A549 (cell line): ENCODE measurements around the gene GRIK5. TPM values are rescaled to one million over a fixed set of nuclear protein-coding genes. Genes with fewer than 3 reads are reported as not detected.
A peak's percentile ranks its signal among the peaks of the same experiment; 100 is the strongest.

Source experiments
- ATAC-seq, 2 experiments: fragments of 200-7000 bp in 1 of 2; fragments of >200 bp in 1 of 2; cut with Nextera tagmentation in 1 of 2; cut with Tn5 transposase in 1 of 2; 3 replicates each; pipeline versions ENCODE4 v1.8.0 to v1.9.1; 2018 to 2020; ENCODE audit warnings: mild to moderate bottlenecking in 1 of 2, moderate library complexity in 1 of 2
- CTCF ChIA-PET: fragments of 300-600 bp; sonication (Branson Sonifier 250); formaldehyde crosslinking; extraction: SDS; loops from one replicate; lab custom pipeline; 2021; ENCODE audit warnings: antibody characterized with exemption, inconsistent platforms; lab: Yijun Ruan, JAX
- POLR2A ChIA-PET: fragments of 350-600 bp; formaldehyde crosslinking; extraction: SDS; loops from one replicate; lab custom pipeline; 2021; ENCODE audit warnings: antibody characterized with exemption, inconsistent platforms; lab: Yijun Ruan, JAX
- DNase-seq, 2 experiments: peaks; one replicate each; pipeline versions ENCODE4 v3.0.0 to v3.0.0-alpha.2; 2011 to 2016; ENCODE audit warnings: low read depth in 1 of 2, low spot score in 1 of 2
- FAIRE-seq: peaks from 2 replicates; lab custom pipeline; 2011; peaks lifted over from hg19 to GRCh38; lab: Jason Lieb, UNC
- H3K27ac ChIP-seq, 2 experiments: fragments of >200 bp; sonication (Bioruptor Twin); formaldehyde crosslinking; 3 replicates each; pipeline ENCODE4 v1.5.1; 2016 to 2017
- H3K4me1 ChIP-seq: fragments of >200 bp; sonication (Bioruptor Twin); formaldehyde crosslinking; 3 replicates; pipeline ENCODE4 v1.6.1; 2016
- H3K4me2 ChIP-seq: fragments of >200 bp; sonication (Bioruptor Twin); formaldehyde crosslinking; 3 replicates; pipeline ENCODE4 v1.6.1; 2016
- H3K4me3 ChIP-seq: fragments of >200 bp; sonication (Bioruptor Twin); formaldehyde crosslinking; 3 replicates; pipeline ENCODE4 v1.5.1; 2016
- H3K9me3 ChIP-seq: fragments of >200 bp; sonication (Bioruptor Twin); formaldehyde crosslinking; 3 replicates; pipeline ENCODE4 v1.6.1; 2016
- CBX2 ChIP-seq: fragments of 200-600 bp; sonication (generic); IDR thresholded peaks from 2 replicates; pipeline ENCODE4 v1.6.1; 2016; ENCODE audit warnings: low read depth, mild to moderate bottlenecking, borderline replicate concordance
- CEBPB ChIP-seq, 2 experiments: fragments of >200 bp in 1 of 2; sonication (Bioruptor Twin) in 1 of 2; formaldehyde crosslinking in 1 of 2; IDR thresholded peaks; 2 replicates each; pipeline ENCODE4 v1.6.1; 2012 to 2016
- ELK1 ChIP-seq: fragments of 150-350 bp; IDR thresholded peaks from 2 replicates; pipeline ENCODE4 v1.6.1; 2014; ENCODE audit warnings: low read depth, mild to moderate bottlenecking, low read length
- HMGXB4 ChIP-seq: fragments of 250-450 bp; sonication (Bioruptor Pico); IDR thresholded peaks from 2 replicates; pipeline ENCODE4 v1.5.0; 2021; ENCODE audit warnings: mild to moderate bottlenecking, moderate library complexity, borderline replicate concordance
- JUN ChIP-seq, 2 experiments: fragments of >200 bp; sonication (Bioruptor Twin); formaldehyde crosslinking; IDR thresholded peaks; 2 replicates in 1 of 2; 3 replicates in 1 of 2; pipeline ENCODE4 v1.6.1; 2016 to 2017
- JUNB ChIP-seq: fragments of >200 bp; sonication (Bioruptor Twin); formaldehyde crosslinking; IDR thresholded peaks from 2 replicates; pipeline ENCODE4 v1.6.1; 2016
- MAFK ChIP-seq: fragments of 450-650 bp; IDR thresholded peaks from 2 replicates; pipeline ENCODE4 v1.6.1; 2014; ENCODE audit not compliant: partially characterized antibody
- MYC ChIP-seq: IDR thresholded peaks from 2 replicates; pipeline ENCODE4 v1.6.1; 2012; ENCODE audit warnings: mild to moderate bottlenecking, inconsistent platforms, low read length, improper control_type of control experiment, borderline replicate concordance
- NPAS2 ChIP-seq: fragments of 250-450 bp; sonication (Bioruptor Pico); IDR thresholded peaks from 2 replicates; pipeline ENCODE4 v1.8.0; 2022; ENCODE audit warnings: mild to moderate bottlenecking, moderate library complexity, borderline replicate concordance
- NR3C1 ChIP-seq: fragments of >200 bp; sonication (Bioruptor Twin); formaldehyde crosslinking; IDR thresholded peaks from 3 replicates; pipeline ENCODE4 v1.6.1; 2017
- PHF8 ChIP-seq: fragments of 200-600 bp; sonication (generic); IDR thresholded peaks from 2 replicates; pipeline ENCODE4 v1.6.1; 2016; ENCODE audit warnings: low read depth, mild to moderate bottlenecking, antibody characterized with exemption, moderate library complexity, borderline replicate concordance
- POLR2A ChIP-seq: IDR thresholded peaks from 2 replicates; pipeline ENCODE4 v1.6.1; 2012; ENCODE audit warnings: mild to moderate bottlenecking, low read length
- RAD21 ChIP-seq, 2 experiments: fragments of >200 bp in 1 of 2; sonication (Bioruptor Twin) in 1 of 2; formaldehyde crosslinking in 1 of 2; IDR thresholded peaks in 1 of 2; conservative IDR thresholded peaks in 1 of 2; 2 replicates in 1 of 2; 3 replicates in 1 of 2; pipeline ENCODE4 v1.6.1; 2012 to 2018; ENCODE audit warnings: inconsistent platforms in 1 of 2
- RARB ChIP-seq: fragments of 250-450 bp; sonication (Bioruptor Pico); IDR thresholded peaks from 2 replicates; pipeline ENCODE4 v1.8.0; 2021; ENCODE audit warnings: mild to moderate bottlenecking, moderate library complexity
- RCOR1 ChIP-seq: fragments of 150-350 bp; IDR thresholded peaks from 2 replicates; pipeline ENCODE4 v1.6.1; 2014; ENCODE audit warnings: antibody characterized with exemption, low read length, low read depth
- RFX5 ChIP-seq: fragments of 450-650 bp; IDR thresholded peaks from 2 replicates; pipeline ENCODE4 v1.7.1; 2014; ENCODE audit warnings: antibody characterized with exemption, mild to moderate bottlenecking, moderate library complexity
- RNF2 ChIP-seq: fragments of 200-600 bp; sonication (generic); IDR thresholded peaks from 2 replicates; pipeline ENCODE4 v1.6.1; 2016; ENCODE audit warnings: low read depth, mild to moderate bottlenecking, antibody characterized with exemption, moderate library complexity, borderline replicate concordance
- ZC3H11A ChIP-seq: fragments of 450-650 bp; IDR thresholded peaks from 2 replicates; pipeline ENCODE4 v1.6.1; 2014; ENCODE audit warnings: antibody characterized with exemption, mild to moderate bottlenecking
- ZFP36 ChIP-seq: fragments of 450-650 bp; IDR thresholded peaks from 2 replicates; pipeline ENCODE4 v1.6.1; 2014; ENCODE audit warnings: borderline replicate concordance; ENCODE audit not compliant: partially characterized antibody
- ZNF302 ChIP-seq: fragments of 250-450 bp; sonication (Bioruptor Pico); IDR thresholded peaks from 2 replicates; pipeline ENCODE4 v1.9.0; 2021; ENCODE audit warnings: inconsistent platforms, mild to moderate bottlenecking, moderate library complexity
- WGBS: methylation state at CpG from one replicate; pipeline ENCODE4 v1.1.6; 2017; ENCODE audit errors: missing lambda C conversion rate; 5-methylcytosine and 5-hydroxymethylcytosine counted together
- polyA plus RNA-seq, 4 experiments: library from polyadenylated mRNA; depleted of rRNA in 3 of 4; stranded (reverse); fragments of >200 nt; fragmentation: RNase III in 1 of 4; extraction: RNeasy Plus Mini Kit Qiagen cat#74134 plus additional on column Dnase treatment in 1 of 4; gene quantifications; 2 replicates in 3 of 4; 3 replicates in 1 of 4; pipeline ENCODE4 v1.2.3, GENCODE V29; 2011 to 2017

Gene GRIK5
- polyA plus RNA-seq, 2 of the 4 experiments (the other 2 are of a cell fraction), result 0.22 to 0.54 TPM

GRCh38 chr19:42086770-42087550 is 17.0 kb upstream of the GRIK5 start (continued):
- TF ChIP-seq HMGXB4 (CRISPR knock-in tag), result no peak

GRCh38 chr19:42086188-42086736 is 16.3 kb upstream of the GRIK5 start:
- TF ChIP-seq CBX2 (no peak), RFX5 (no peak), ZC3H11A (no peak), ZFP36 (no peak), MAFK (no peak), JUNB (no peak), NR3C1 (no peak), RARB (no peak), RAD21 (conservative IDR thresholded peaks at IDR 0.05 in 1 of 2, IDR thresholded peaks at IDR 0.05 in 1 of 2) (no peak), RNF2 (no peak)
- Histone ChIP-seq H3K4me1 (peaks cover 19% of the 10 kb centered on the region), H3K4me3 (no peak overlapping the region), H3K27ac (no peak overlapping the region), H3K4me2 (no peak overlapping the region), H3K9me3 (no peaks in the 10 kb centered on the region)
- DNase-seq, result no peak
- no peak for FAIRE-seq
- ChIA-PET POLR2A (interaction anchor here (1.0 kb wide), 1 partner anchor 10 kb away, joined by 3 read pairs; the partner anchor contains the start of gene ZNF574), CTCF (interaction anchor here (1.1 to 1.5 kb wide), 3 partner anchors 23 to 91 kb away, joined by 3 to 6 read pairs (median 5); no protein-coding TSS in a partner anchor)
- no peak for ATAC-seq
- WGBS, result 94% methylated on average over 9 of the region's 9 CpGs

- peak; percentile 98 for FAIRE-seq
Observed at GRCh38 chr19:42083537-42083936, 13.5 kb upstream of the GRIK5 start.

More at GRCh38 chr19:42083537-42083936, 13.5 kb upstream of the GRIK5 start:
- Histone ChIP-seq H3K4me1 (peaks cover 17% of the 10 kb centered on the region), H3K4me3 (no peak overlapping the region), H3K9me3 (no peaks in the 10 kb centered on the region), H3K4me2 (no peak overlapping the region), H3K27ac (no peak overlapping the region)
- ChIA-PET CTCF (interaction anchor here (0.6 to 2.5 kb wide), 10 partner anchors 10 to 254 kb away, joined by 3 to 13 read pairs (median 4); partner anchors contain the start of gene POU2F2), POLR2A (no interaction called here)
- DNase-seq, result no peak
- no peak for ATAC-seq
- 93% methylated on average over 5 of the region's 5 CpGs for WGBS
- TF ChIP-seq MYC (no peak), PHF8 (no peak), POLR2A (no peak), NPAS2 (CRISPR knock-in tag) (no peak), RCOR1 (no peak), CEBPB (IDR thresholded peaks at IDR 0.05) (peak; percentile 53 to 87; a peak in 3 of 4 replicates), ELK1 (no peak), JUN (IDR thresholded peaks at IDR 0.05) (no peak), ZNF302 (no peak)
